ENCODE results near the gene TJP2.
A peak's percentile ranks its signal among the peaks of the same experiment; 100 is the strongest.

Gene TJP2

GRCh38 chr9:69193685-69194032 is 19.6 kb downstream of the TJP2 start:
- Histone ChIP-seq H3K4me2 (ENCODE audit: low read length, poor library complexity, severe bottlenecking) (no peak overlapping the region), H3K4me3 (ENCODE audit: insufficient read depth in 1 of 2, low read depth in 1 of 2, low read length in 2 of 2) (no peak overlapping the region), H2BK12ac (ENCODE audit: low read length in 2 of 2) (no peak overlapping the region), H2BK15ac (ENCODE audit: low read depth, poor library complexity, severe bottlenecking) (no peak overlapping the region), H3K9ac (ENCODE audit: low read length) (no peak overlapping the region), H3K23ac (ENCODE audit: low read length in 2 of 2) (no peak overlapping the region), H4K8ac (ENCODE audit: low read length) (no peak overlapping the region), H3K9me3 (ENCODE audit: control insufficient read depth, low read length) (no peaks in the 10 kb centered on the region), H4K91ac (ENCODE audit: low read length) (no peak overlapping the region), H3K27me3 (ENCODE audit: control insufficient read depth in 1 of 2, insufficient read depth in 1 of 2, low read length in 2 of 2) (no peaks in the 10 kb centered on the region), H3K18ac (ENCODE audit: low read depth in 1 of 2, low read length in 2 of 2) (no peak overlapping the region), H3K79me1 (replicated peaks; ENCODE audit: low read length, poor library complexity, severe bottlenecking) (peaks cover 15% of the 10 kb centered on the region), H3K36me3 (ENCODE audit: control insufficient read depth in 1 of 2, insufficient read depth in 2 of 2, low read depth in 1 of 2, low read length in 2 of 2) (no peaks in the 10 kb centered on the region), H3K27ac (ENCODE audit: low read length, poor library complexity, severe bottlenecking) (no peak overlapping the region), H3K14ac (ENCODE audit: low read length in 2 of 2) (no peak overlapping the region), H3K4ac (ENCODE audit: low read depth in 1 of 2, low read length in 2 of 2) (no peak overlapping the region), H2BK120ac (ENCODE audit: low read depth, low read length) (no peak overlapping the region), H2AK5ac (ENCODE audit: low read length, severe bottlenecking) (no peak overlapping the region), H2AFZ (ENCODE audit: low read depth, low read length) (no peak overlapping the region), H2BK5ac (ENCODE audit: low read depth, low read length, poor library complexity, severe bottlenecking) (no peak overlapping the region), H3K4me1 (ENCODE audit: control insufficient read depth, insufficient read depth, low read depth, low read length) (no peaks in the 10 kb centered on the region)
- DNase-seq, result no peak
- WGBS, result no CpG with 5 or more reads among the region's 1 CpG

GRCh38 chr9:69194702-69195418 is 20.8 kb downstream of the TJP2 start:
- no peak overlapping the region for H3K9ac ChIP-seq (ENCODE audit: low read length)
- no peak overlapping the region for H2BK12ac ChIP-seq (ENCODE audit: low read length in 2 of 2)
- H2AFZ ChIP-seq (ENCODE audit: low read depth, low read length), result no peak overlapping the region
- H4K8ac ChIP-seq (ENCODE audit: low read length), result no peak overlapping the region
- no peaks in the 10 kb centered on the region for H3K4me1 ChIP-seq (ENCODE audit: control insufficient read depth, insufficient read depth, low read depth, low read length)
- H3K4me3 ChIP-seq (ENCODE audit: insufficient read depth in 1 of 2, low read depth in 1 of 2, low read length in 2 of 2), result no peak overlapping the region
- H2AK5ac ChIP-seq (ENCODE audit: low read length, severe bottlenecking), result no peak overlapping the region
- H3K9me3 ChIP-seq (ENCODE audit: control insufficient read depth, low read length), result no peaks in the 10 kb centered on the region
- H3K27ac ChIP-seq (ENCODE audit: low read length, poor library complexity, severe bottlenecking), result no peak overlapping the region
- no peak overlapping the region for H2BK15ac ChIP-seq (ENCODE audit: low read depth, poor library complexity, severe bottlenecking)
- H3K79me1 ChIP-seq (replicated peaks; ENCODE audit: low read length, poor library complexity, severe bottlenecking), result peaks cover 11% of the 10 kb centered on the region
- no peak overlapping the region for H3K23ac ChIP-seq (ENCODE audit: low read length in 2 of 2)
- DNase-seq, result no peak
- H3K4me2 ChIP-seq (ENCODE audit: low read length, poor library complexity, severe bottlenecking), result no peak overlapping the region
- H3K4ac ChIP-seq (ENCODE audit: low read depth in 1 of 2, low read length in 2 of 2), result no peak overlapping the region
- H2BK5ac ChIP-seq (ENCODE audit: low read depth, low read length, poor library complexity, severe bottlenecking), result no peak overlapping the region
- no peak overlapping the region for H3K18ac ChIP-seq (ENCODE audit: low read depth in 1 of 2, low read length in 2 of 2)
- H3K36me3 ChIP-seq (ENCODE audit: control insufficient read depth in 1 of 2, insufficient read depth in 2 of 2, low read depth in 1 of 2, low read length in 2 of 2), result no peaks in the 10 kb centered on the region
- H2BK120ac ChIP-seq (ENCODE audit: low read depth, low read length), result no peak overlapping the region
- 72% methylated on average over 5 of the region's 5 CpGs for WGBS
- no peak overlapping the region for H3K14ac ChIP-seq (ENCODE audit: low read length in 2 of 2)
- H3K27me3 ChIP-seq (ENCODE audit: control insufficient read depth in 1 of 2, insufficient read depth in 1 of 2, low read length in 2 of 2), result no peaks in the 10 kb centered on the region
- no peak overlapping the region for H4K91ac ChIP-seq (ENCODE audit: low read length)

GRCh38 chr9:69195668-69196067 is 21.6 kb downstream of the TJP2 start:
- H3K4ac ChIP-seq (ENCODE audit: low read depth in 1 of 2, low read length in 2 of 2), result no peak overlapping the region
- H3K4me3 ChIP-seq (ENCODE audit: insufficient read depth in 1 of 2, low read depth in 1 of 2, low read length in 2 of 2), result no peak overlapping the region
- peaks cover 5% of the 10 kb centered on the region for H3K4me1 ChIP-seq (ENCODE audit: control insufficient read depth, insufficient read depth, low read depth, low read length)
- H3K27me3 ChIP-seq (ENCODE audit: control insufficient read depth in 1 of 2, insufficient read depth in 1 of 2, low read length in 2 of 2), result no peaks in the 10 kb centered on the region
- H4K8ac ChIP-seq (ENCODE audit: low read length), result peak overlapping the region; percentile 38
- H2BK15ac ChIP-seq (ENCODE audit: low read depth, poor library complexity, severe bottlenecking), result no peak overlapping the region
- H2AK5ac ChIP-seq (ENCODE audit: low read length, severe bottlenecking), result no peak overlapping the region
- no peak overlapping the region for H3K23ac ChIP-seq (ENCODE audit: low read length in 2 of 2)
- 100% methylated on average over 1 of the region's 3 CpGs for WGBS
- H3K4me2 ChIP-seq (ENCODE audit: low read length, poor library complexity, severe bottlenecking), result no peak overlapping the region
- H3K14ac ChIP-seq (ENCODE audit: low read length in 2 of 2), result no peak overlapping the region
- no peaks in the 10 kb centered on the region for H3K9me3 ChIP-seq (ENCODE audit: control insufficient read depth, low read length)
- no peak overlapping the region for H2AFZ ChIP-seq (ENCODE audit: low read depth, low read length)
- H2BK120ac ChIP-seq (ENCODE audit: low read depth, low read length), result no peak overlapping the region
- no peak overlapping the region for H4K91ac ChIP-seq (ENCODE audit: low read length)
- H2BK5ac ChIP-seq (ENCODE audit: low read depth, low read length, poor library complexity, severe bottlenecking), result no peak overlapping the region
- H3K79me1 ChIP-seq (replicated peaks; ENCODE audit: low read length, poor library complexity, severe bottlenecking), result peaks cover 12% of the 10 kb centered on the region
- DNase-seq, result no peak
- no peak overlapping the region for H2BK12ac ChIP-seq (ENCODE audit: low read length in 2 of 2)
- H3K27ac ChIP-seq (ENCODE audit: low read length, poor library complexity, severe bottlenecking), result no peak overlapping the region
- no peak overlapping the region for H3K18ac ChIP-seq (ENCODE audit: low read depth in 1 of 2, low read length in 2 of 2)
- no peaks in the 10 kb centered on the region for H3K36me3 ChIP-seq (ENCODE audit: control insufficient read depth in 1 of 2, insufficient read depth in 2 of 2, low read depth in 1 of 2, low read length in 2 of 2)
- H3K9ac ChIP-seq (ENCODE audit: low read length), result no peak overlapping the region

- Histone ChIP-seq H3K4me3 (ENCODE audit: insufficient read depth in 1 of 2, low read depth in 1 of 2, low read length in 2 of 2) (no peak overlapping the region), H3K18ac (ENCODE audit: low read depth in 1 of 2, low read length in 2 of 2) (no peak overlapping the region), H3K9ac (ENCODE audit: low read length) (no peak overlapping the region), H2BK12ac (ENCODE audit: low read length in 2 of 2) (no peak overlapping the region), H3K79me1 (replicated peaks; ENCODE audit: low read length, poor library complexity, severe bottlenecking) (peaks cover 24% of the 10 kb centered on the region), H2BK5ac (ENCODE audit: low read depth, low read length, poor library complexity, severe bottlenecking) (no peak overlapping the region), H3K4me2 (ENCODE audit: low read length, poor library complexity, severe bottlenecking) (no peak overlapping the region), H2BK120ac (ENCODE audit: low read depth, low read length) (no peak overlapping the region), H3K9me3 (ENCODE audit: control insufficient read depth, low read length) (no peaks in the 10 kb centered on the region), H2AK5ac (ENCODE audit: low read length, severe bottlenecking) (no peak overlapping the region), H3K27ac (ENCODE audit: low read length, poor library complexity, severe bottlenecking) (no peak overlapping the region), H4K91ac (ENCODE audit: low read length) (no peak overlapping the region), H2BK15ac (ENCODE audit: low read depth, poor library complexity, severe bottlenecking) (no peak overlapping the region), H3K36me3 (ENCODE audit: control insufficient read depth in 1 of 2, insufficient read depth in 2 of 2, low read depth in 1 of 2, low read length in 2 of 2) (no peaks in the 10 kb centered on the region), H4K8ac (ENCODE audit: low read length) (no peak overlapping the region), H3K23ac (ENCODE audit: low read length in 2 of 2) (no peak overlapping the region), H2AFZ (ENCODE audit: low read depth, low read length) (no peak overlapping the region), H3K4me1 (ENCODE audit: control insufficient read depth, insufficient read depth, low read depth, low read length) (peaks cover 5% of the 10 kb centered on the region), H3K4ac (ENCODE audit: low read depth in 1 of 2, low read length in 2 of 2) (no peak overlapping the region), H3K27me3 (ENCODE audit: control insufficient read depth in 1 of 2, insufficient read depth in 1 of 2, low read length in 2 of 2) (no peaks in the 10 kb centered on the region), H3K14ac (ENCODE audit: low read length in 2 of 2) (no peak overlapping the region)
- no peak for DNase-seq
- 98% methylated on average over 3 of the region's 4 CpGs for WGBS
Measured at GRCh38 chr9:69197687-69198086, 23.6 kb downstream of the TJP2 start.
